OCI-LY3 (cell line): ENCODE measurements around the gene ATP9A.
A peak's percentile ranks its signal among the peaks of the same experiment; 100 is the strongest.

Experiments
- H2AFZ ChIP-seq: fragments of 200-600, 300-600 bp; shearing (Covaris generic); 2 replicates; pipeline ENCODE4 v1.6.0; 2014; ENCODE audit warnings: antibody characterized with exemption, low read depth, low read length
- H3K27ac ChIP-seq: fragments of 200-600, 300-600 bp; sonication (generic); 2 replicates; pipeline ENCODE4 v1.5.1; 2014; ENCODE audit warnings: mild to moderate bottlenecking, low read length, moderate library complexity, mixed read lengths
- H3K27me3 ChIP-seq: fragments of 200-600, 300-600 bp; sonication (generic); 2 replicates; pipeline ENCODE4 v1.6.1; 2014; ENCODE audit warnings: low read depth, low read length, mixed read lengths
- H3K36me3 ChIP-seq: fragments of 200-600, 300-600 bp; sonication (generic); replicated peaks from 2 replicates; pipeline ENCODE3; 2014; ENCODE audit warnings: low read depth, low read length, mixed read lengths
- H3K4me1 ChIP-seq: fragments of 300-600, 200-600 bp; sonication (generic); 2 replicates; pipeline ENCODE4 v1.6.1; 2014; ENCODE audit warnings: low read length, mixed read lengths
- H3K4me2 ChIP-seq: fragments of 200-600, 300-600 bp; sonication (generic); 2 replicates; pipeline ENCODE4 v1.6.1; 2014; ENCODE audit warnings: low read length, mixed read lengths
- H3K4me3 ChIP-seq: fragments of 300-600, 200-600 bp; sonication (generic); 2 replicates; pipeline ENCODE4 v1.5.1; 2014; ENCODE audit warnings: antibody characterized with exemption, mild to moderate bottlenecking, low read length, moderate library complexity
- H3K79me2 ChIP-seq: fragments of 300-600, 200-600 bp; shearing (Covaris generic); 2 replicates; pipeline ENCODE4 v1.6.1; 2014; ENCODE audit warnings: mild to moderate bottlenecking, low read length, mixed read lengths
- H3K9ac ChIP-seq: fragments of 300-600, 200-600 bp; shearing (Covaris generic); 2 replicates; pipeline ENCODE4 v1.6.0; 2014; ENCODE audit warnings: mild to moderate bottlenecking, low read length, moderate library complexity
- H3K9me3 ChIP-seq: fragments of 200-600, 300-600 bp; shearing (Covaris generic); 2 replicates; pipeline ENCODE4 v1.6.1; 2014; ENCODE audit warnings: low read length, mixed read lengths; ENCODE audit not compliant: insufficient read depth
- H4K20me1 ChIP-seq: fragments of 200-600, 300-600 bp; sonication (generic); 2 replicates; pipeline ENCODE4 v1.6.1; 2016; ENCODE audit warnings: low read length, mixed read lengths; ENCODE audit not compliant: insufficient read depth
- CTCF ChIP-seq: fragments of 200-600, 300-600 bp; sonication (generic); IDR thresholded peaks from 2 replicates; pipeline ENCODE4 v1.5.1; 2014; ENCODE audit warnings: antibody characterized with exemption, low read length, low read depth
- EZH2phosphoT487 ChIP-seq: fragments of 200-600 bp; shearing (Covaris generic); IDR thresholded peaks from 2 replicates; pipeline ENCODE4 v1.6.1; 2018; ENCODE audit warnings: antibody characterized with exemption, mixed run types, low read depth

Gene ATP9A

GRCh38 chr20:51608061-51608460, 160.1 kb downstream of the ATP9A start:
- peak overlapping the region; percentile 81 for H3K4me2 ChIP-seq

GRCh38 chr20:51607170-51607569, 161.0 kb downstream of the ATP9A start:
- H3K9me3 ChIP-seq: no peaks in the 10 kb centered on the region
- H2AFZ ChIP-seq: peak overlapping the region; percentile 66; the same call in 1 of the 2 replicates
- H3K79me2 ChIP-seq: no peaks in the 10 kb centered on the region
- H3K27me3 ChIP-seq: no peaks in the 10 kb centered on the region
- H3K9ac ChIP-seq: peak overlapping the region; percentile 63
- peak overlapping the region; percentile 81 for H3K27ac ChIP-seq
- H3K4me3 ChIP-seq: peak overlapping the region; percentile 66
- TF ChIP-seq CTCF (no peak), EZH2phosphoT487 (no peak)
- H4K20me1 ChIP-seq: no peaks in the 10 kb centered on the region
- peak overlapping the region; percentile 81 for H3K4me2 ChIP-seq
- peaks cover 70% of the 10 kb centered on the region for H3K4me1 ChIP-seq
- no peaks in the 10 kb centered on the region for H3K36me3 ChIP-seq

More at GRCh38 chr20:51608061-51608460, 160.1 kb downstream of the ATP9A start:
- TF ChIP-seq EZH2phosphoT487: no peak
- no peak for TF ChIP-seq CTCF
- peak overlapping the region; percentile 66 for H3K4me3 ChIP-seq
- H3K27ac ChIP-seq: peak overlapping the region; percentile 81
- H3K9me3 ChIP-seq: no peaks in the 10 kb centered on the region
- peak overlapping the region; percentile 63 for H3K9ac ChIP-seq
- H2AFZ ChIP-seq: peak overlapping the region; percentile 67
- H3K36me3 ChIP-seq: no peaks in the 10 kb centered on the region
- H4K20me1 ChIP-seq: no peaks in the 10 kb centered on the region
- H3K27me3 ChIP-seq: no peaks in the 10 kb centered on the region
- H3K79me2 ChIP-seq: no peaks in the 10 kb centered on the region
- peaks cover 70% of the 10 kb centered on the region for H3K4me1 ChIP-seq

GRCh38 chr20:51604851-51605250, 163.3 kb downstream of the ATP9A start:
- H3K27me3 ChIP-seq: 0 out of 2 replicates have a peak, but pooled peaks cover under 1% of the 10 kb centered on the region

GRCh38 chr20:51602131-51602530, 166.1 kb downstream of the ATP9A start:
- Histone ChIP-seq H3K4me1 (peaks cover 43% of the 10 kb centered on the region), H2AFZ (no peak overlapping the region), H3K79me2 (no peaks in the 10 kb centered on the region), H3K9ac (no peak overlapping the region), H3K27me3 (peaks cover 12% of the 10 kb centered on the region; the same call in 1 of the 2 replicates), H3K4me3 (no peak overlapping the region), H3K27ac (no peak overlapping the region), H3K36me3 (no peaks in the 10 kb centered on the region), H3K4me2 (no peak overlapping the region), H4K20me1 (no peaks in the 10 kb centered on the region), H3K9me3 (no peaks in the 10 kb centered on the region)
- no peak for TF ChIP-seq CTCF
- TF ChIP-seq EZH2phosphoT487: no peak

More at GRCh38 chr20:51604851-51605250, 163.3 kb downstream of the ATP9A start:
- Histone ChIP-seq H3K9me3 (no peaks in the 10 kb centered on the region), H3K36me3 (no peaks in the 10 kb centered on the region), H3K27ac (no peak overlapping the region), H3K9ac (peak overlapping the region; percentile 44), H2AFZ (peak overlapping the region; percentile 80), H3K79me2 (no peaks in the 10 kb centered on the region), H4K20me1 (no peaks in the 10 kb centered on the region), H3K4me1 (peaks cover 56% of the 10 kb centered on the region), H3K4me3 (peak overlapping the region; percentile 70), H3K4me2 (peak overlapping the region; percentile 87)
- TF ChIP-seq CTCF (peak; percentile 15; the same call in 1 of the 2 replicates), EZH2phosphoT487 (no peak)
